GM21390 (cell line): ENCODE measurements around the gene IFI44L.

ENCODE experiments used
- ATAC-seq: cut with Tn5 transposase; IDR thresholded peaks from one replicate; pipeline ENCODE4 v1.9.1; 2021; ENCODE audit not compliant: unreplicated experiment

The IFI44L gene

DNA sequence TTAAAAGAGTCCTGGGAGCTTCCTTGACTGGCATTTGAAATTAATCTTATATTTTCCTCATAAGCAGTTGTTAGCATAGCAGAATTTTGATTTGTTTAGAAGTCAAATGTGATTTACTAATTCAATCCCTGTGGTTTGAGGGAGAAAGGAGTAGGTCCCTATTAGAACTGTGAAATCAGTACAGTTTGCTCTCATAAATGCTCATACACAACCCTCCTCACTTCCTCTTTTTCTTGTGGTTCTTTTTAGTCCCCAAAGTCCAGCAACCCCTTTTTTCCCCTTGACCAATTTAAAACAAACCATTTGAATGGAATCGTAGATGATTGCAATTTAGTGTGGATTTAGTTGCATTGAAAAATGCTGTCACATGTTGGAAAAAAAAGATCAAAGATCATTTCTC lies 20.2 kb downstream of the IFI44L start:
- ATAC-seq, result peak; percentile 43

DNA sequence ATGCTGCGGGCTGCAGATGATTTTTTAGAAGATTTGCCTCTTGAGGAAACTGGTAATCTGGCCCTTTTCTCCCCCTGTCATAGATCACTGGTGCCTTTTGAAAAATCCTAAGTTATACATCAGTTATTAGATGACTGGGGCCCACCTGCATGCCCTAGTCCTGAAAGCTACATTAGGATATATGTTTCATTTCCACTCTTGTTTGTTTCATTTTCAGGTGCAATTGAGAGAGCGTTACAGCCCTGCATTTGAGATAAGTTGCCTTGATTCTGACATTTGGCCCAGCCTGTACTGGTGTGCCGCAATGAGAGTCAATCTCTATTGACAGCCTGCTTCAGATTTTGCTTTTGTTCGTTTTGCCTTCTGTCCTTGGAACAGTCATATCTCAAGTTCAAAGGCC lies 21.3 kb downstream of the IFI44L start:
- no peak for ATAC-seq

- no peak for ATAC-seq
These were observed 25.5 kb downstream of the IFI44L start for GRCh38 chr1:78645723-78646122.

DNA sequence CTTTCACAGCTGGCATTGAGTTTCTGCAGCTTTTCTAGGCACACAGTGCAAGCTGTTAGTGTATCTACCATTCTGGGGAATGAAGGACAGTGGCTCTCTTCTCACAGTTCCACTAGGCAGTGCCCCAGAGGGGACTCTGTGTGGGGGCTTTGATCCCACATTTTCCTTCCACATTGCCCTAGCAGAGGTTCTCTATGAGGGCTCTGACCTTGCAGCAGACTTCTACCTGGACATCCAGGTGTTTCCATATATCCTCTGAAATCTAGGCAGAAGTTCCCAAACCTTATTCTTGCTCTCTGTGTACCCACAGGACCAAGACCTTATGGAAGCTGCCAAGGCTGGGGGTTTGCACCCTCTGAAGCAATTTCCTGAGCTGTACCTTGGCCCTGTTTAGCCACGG lies 27.0 kb downstream of the IFI44L start:
- ATAC-seq, result no peak

DNA sequence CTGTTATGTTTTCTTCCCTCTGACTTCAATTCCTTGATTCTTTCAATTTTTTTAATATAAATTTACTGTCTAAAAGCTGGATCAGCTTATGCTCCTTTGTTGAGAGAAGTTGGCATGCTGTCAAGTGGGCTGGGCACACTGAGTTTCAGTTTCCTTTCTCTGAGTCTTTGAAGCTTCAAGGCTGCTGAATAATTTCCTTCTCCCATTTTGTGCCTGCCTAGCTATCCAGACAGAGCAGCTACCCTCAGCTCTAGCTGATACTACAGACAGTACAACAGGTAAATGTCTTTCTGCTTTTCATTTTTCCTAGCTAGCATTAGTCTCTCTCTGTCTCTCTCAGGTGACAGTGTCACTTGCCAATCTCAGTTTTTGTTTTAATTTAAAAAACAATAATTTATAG lies 29.4 kb downstream of the IFI44L start, which contains the start of gene IFI44:
TSS of gene IFI44 (plus strand) at position 204 of the 400 bp plus-strand sequence. CDS start 365 bp downstream, outside the sequence.
- peak; percentile 83 for ATAC-seq

- ATAC-seq, result peak; percentile 29
These were observed 29.9 kb downstream of the IFI44L start for GRCh38 chr1:78650114-78650660.

GRCh38 chr1:78651241-78651640 lies 31.0 kb downstream of the IFI44L start:
- no peak for ATAC-seq

DNA sequence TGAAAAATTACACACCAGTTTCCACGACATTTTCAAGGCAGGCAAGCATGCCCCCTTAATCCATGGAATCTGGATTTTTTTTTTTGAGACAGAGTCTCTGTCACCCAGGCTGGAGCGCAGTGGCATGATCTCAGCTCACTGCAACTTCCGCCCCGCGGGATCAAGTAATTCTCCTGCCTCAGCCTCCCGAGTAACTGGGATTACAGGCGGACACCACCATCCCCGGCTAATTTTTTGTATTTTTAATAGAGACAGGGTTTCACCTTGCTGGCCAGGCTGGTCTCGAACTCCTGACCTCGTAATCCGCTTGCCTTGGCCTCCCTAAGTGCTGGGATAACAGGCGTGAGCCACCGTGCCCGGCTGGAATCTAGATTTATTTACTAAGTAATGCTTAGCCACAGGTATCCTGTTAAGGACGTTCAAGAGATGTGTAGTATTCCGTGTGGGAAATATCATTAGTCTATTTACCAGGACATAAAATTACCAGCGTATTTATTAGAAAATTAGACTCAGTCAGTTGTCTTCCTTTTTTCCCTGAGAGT lies 31.8 kb downstream of the IFI44L start:
- no peak for ATAC-seq

- ATAC-seq, result no peak
These were observed 38.7 kb downstream of the IFI44L start for GRCh38 chr1:78658901-78659300.

- ATAC-seq, result no peak
These were observed 43.7 kb downstream of the IFI44L start for GRCh38 chr1:78663923-78664322.

GRCh38 chr1:78664763-78665162 lies 44.5 kb downstream of the IFI44L start:
- no peak for ATAC-seq

DNA sequence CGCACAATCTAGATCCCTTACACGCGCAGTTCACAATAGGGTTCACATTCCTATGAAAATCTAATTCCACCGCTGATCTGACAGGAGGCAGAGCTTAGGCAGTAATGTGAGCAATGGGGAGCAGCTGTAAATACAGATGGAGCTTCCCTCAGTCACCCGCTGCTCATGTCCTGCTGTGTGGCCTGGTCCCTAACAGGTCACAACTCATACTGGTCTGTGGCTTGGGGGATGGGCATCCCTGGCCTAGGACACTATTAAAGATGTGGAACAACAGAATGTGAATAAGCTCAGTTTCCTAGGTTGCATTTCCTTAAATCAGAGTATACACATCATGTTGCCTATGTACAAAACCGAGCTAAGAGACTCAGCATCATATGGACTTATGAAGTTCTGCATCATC lies 45.6 kb downstream of the IFI44L start:
- ATAC-seq, result no peak

- ATAC-seq, result no peak
These were observed 47.7 kb downstream of the IFI44L start for GRCh38 chr1:78667939-78668338.

- ATAC-seq, result no peak
These were observed 48.2 kb downstream of the IFI44L start for GRCh38 chr1:78668427-78668826.

GRCh38 chr1:78672428-78672827 lies 52.2 kb downstream of the IFI44L start:
- no peak for ATAC-seq

- no peak for ATAC-seq
These were observed 52.9 kb downstream of the IFI44L start for GRCh38 chr1:78673120-78673519.

- peak; percentile 39 for ATAC-seq
These were observed 56.2 kb downstream of the IFI44L start for GRCh38 chr1:78676347-78676982.

GRCh38 chr1:78676993-78677392 lies 56.7 kb downstream of the IFI44L start:
- no peak for ATAC-seq

DNA sequence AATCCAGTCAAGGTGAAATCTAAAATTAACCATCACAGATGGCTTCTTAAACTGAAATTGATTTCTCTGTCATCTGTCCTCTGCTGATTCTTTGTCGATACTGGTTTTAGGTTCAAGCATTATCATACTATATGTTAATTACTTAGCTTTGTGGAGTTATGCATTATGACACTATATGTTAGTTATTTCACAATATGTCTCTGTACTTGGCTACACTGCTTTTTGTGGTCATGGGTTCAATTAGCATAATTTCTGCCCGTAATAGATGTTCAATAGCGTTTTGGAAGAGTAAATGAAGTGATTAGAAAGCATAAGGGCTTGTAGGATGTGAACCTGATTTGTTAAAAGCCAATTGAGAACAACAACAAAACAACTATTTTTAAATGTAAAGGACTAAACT lies 57.5 kb downstream of the IFI44L start:
- ATAC-seq, result no peak

DNA sequence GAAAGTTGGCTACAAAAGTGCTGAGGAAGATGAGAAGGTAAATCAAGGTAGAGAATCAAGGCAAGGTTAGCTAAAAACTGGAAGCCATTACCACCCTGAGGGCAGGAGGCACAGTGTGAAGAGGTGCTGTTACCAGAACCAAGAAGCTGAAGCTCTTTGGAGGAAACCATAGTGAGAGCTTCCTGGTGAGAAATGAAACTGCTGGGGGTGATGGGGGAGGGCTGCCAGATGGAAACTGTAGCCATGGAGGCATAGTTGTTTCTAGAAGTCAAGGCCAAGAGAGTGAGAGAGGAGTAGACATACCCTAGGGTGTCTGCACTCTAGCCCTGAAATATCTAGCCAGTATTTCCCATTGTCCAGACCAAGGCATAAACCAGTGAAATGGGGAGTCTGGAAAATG lies 58.1 kb downstream of the IFI44L start:
- ATAC-seq, result peak; percentile 85

GRCh38 chr1:78681265-78681664 lies 61.0 kb downstream of the IFI44L start:
- ATAC-seq, result no peak

DNA sequence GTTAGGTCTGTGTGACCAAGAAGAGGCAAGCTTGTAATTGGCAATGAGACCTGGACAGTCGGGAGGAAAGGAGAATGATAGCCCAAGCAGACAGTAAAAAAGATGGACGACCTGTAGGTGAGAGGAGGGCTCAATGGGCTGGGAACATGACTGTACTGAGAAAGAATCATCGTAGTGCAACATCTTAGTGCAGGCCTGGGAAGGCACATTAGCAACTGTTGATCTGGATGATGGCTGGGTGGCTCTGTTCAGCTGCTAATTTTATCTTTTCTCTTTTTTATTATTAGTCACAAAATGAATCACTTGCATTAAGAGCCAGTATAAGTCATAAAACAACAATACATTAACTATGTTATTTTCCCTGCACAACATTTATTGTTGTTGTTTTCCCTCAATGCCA lies 62.2 kb downstream of the IFI44L start:
- no peak for ATAC-seq

- no peak for ATAC-seq
These were observed 62.8 kb downstream of the IFI44L start for GRCh38 chr1:78683079-78683478.
